Vagina (tissue), 2 donors: ENCODE results near the gene CRAMP1.

ENCODE experiments used
- POLR2A ChIP-seq, 2 donors: fragments of 450-650 bp; IDR thresholded peaks; one replicate each; pipeline ENCODE4 v1.6.1; 2017; ENCODE audit warnings: antibody characterized with exemption in 2 of 2, mild to moderate bottlenecking in 2 of 2, moderate library complexity in 2 of 2
- TF ChIP-seq, protein P1 (sequence below), 3 experiments: fragments of 450-650 bp in 2 of 3; fragments of 200-600 bp in 1 of 3; sonication (generic) in 1 of 3; IDR thresholded peaks; one replicate each; pipeline ENCODE4 v1.5.1; 2017 to 2019; ENCODE audit warnings: antibody characterized with exemption in 3 of 3, mild to moderate bottlenecking in 2 of 3, moderate library complexity in 2 of 3

DNA sequence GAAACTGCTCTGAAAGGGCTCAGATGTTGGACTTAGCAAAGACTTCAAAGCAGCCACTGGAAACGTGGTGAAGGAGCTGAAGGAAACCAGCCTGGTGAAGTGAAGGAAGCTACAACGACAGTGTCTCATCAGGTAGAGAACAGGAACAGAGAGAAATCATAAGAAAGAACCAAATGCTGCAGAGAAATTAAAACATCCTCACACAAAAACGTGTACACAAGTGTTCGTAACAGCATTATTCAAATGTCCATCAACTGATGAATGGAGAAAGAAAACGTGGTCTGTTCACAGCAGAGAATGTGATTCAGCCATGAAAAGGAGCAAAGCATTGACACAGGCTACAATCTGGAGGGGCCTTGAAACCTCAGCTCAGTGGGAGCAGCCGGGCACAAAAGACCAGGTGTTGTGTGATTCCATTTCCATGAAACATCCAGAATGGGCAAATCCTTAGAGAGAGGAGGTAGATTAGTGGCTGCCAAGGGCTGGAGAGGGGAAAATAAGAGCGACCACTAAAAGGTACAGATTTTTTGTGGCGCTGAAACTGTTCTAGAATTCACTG is 27.2 kb upstream of the CRAMP1 start:
- TF ChIP-seq POLR2A (IDR thresholded peaks at IDR 0.05), result no peak
- TF ChIP-seq, protein P1, sequence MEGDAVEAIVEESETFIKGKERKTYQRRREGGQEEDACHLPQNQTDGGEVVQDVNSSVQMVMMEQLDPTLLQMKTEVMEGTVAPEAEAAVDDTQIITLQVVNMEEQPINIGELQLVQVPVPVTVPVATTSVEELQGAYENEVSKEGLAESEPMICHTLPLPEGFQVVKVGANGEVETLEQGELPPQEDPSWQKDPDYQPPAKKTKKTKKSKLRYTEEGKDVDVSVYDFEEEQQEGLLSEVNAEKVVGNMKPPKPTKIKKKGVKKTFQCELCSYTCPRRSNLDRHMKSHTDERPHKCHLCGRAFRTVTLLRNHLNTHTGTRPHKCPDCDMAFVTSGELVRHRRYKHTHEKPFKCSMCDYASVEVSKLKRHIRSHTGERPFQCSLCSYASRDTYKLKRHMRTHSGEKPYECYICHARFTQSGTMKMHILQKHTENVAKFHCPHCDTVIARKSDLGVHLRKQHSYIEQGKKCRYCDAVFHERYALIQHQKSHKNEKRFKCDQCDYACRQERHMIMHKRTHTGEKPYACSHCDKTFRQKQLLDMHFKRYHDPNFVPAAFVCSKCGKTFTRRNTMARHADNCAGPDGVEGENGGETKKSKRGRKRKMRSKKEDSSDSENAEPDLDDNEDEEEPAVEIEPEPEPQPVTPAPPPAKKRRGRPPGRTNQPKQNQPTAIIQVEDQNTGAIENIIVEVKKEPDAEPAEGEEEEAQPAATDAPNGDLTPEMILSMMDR (IDR thresholded peaks at IDR 0.05), result no peak
